HG02642 (cell line): Measurements from ENCODE around the gene MEX3A.
"Not testable (repeated sequence)": the region's sequence is repeated elsewhere in the genome, so short reads cannot be mapped to it uniquely, and the experiment has no call there.

ENCODE experiments used
- ATAC-seq: cut with Tn5 transposase; IDR thresholded peaks from one replicate; pipeline ENCODE4 v1.9.1; 2021; ENCODE audit warnings: mild to moderate bottlenecking; ENCODE audit not compliant: unreplicated experiment, poor library complexity

Gene MEX3A

DNA sequence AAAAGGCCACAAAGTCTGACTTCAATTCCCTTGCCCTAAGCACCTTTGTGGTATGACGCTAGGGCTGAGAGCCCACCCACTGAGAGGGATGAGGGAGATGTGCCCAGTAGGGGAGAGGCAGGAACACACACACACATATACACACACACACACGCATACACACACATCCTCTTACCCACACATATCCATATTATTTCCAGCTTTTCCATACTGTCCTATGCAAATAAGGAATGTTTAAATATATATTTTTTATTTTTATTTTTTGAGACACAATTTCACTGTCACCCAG lies 18.3 kb downstream of the MEX3A start:
- ATAC-seq: no peak

DNA sequence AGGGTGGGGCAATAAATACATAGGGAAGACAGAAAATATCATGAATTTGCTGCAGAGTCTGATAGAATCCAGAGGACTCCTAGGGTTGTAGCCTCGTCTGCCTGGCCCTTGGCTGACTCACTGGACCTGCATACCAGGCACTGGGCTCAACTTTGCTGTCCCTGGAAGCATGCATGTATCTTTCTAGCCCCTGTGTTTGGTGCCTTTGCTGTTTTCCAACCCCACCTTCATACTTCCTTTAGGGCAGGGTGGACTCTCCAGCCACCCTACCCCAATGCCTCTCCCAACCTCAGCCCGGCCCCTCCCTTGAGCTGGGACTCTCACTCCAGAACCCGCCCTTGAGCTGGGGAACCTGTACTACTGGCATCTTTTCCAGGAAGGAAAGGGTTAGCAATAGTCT lies 20.1 kb downstream of the MEX3A start:
- ATAC-seq: no peak

DNA sequence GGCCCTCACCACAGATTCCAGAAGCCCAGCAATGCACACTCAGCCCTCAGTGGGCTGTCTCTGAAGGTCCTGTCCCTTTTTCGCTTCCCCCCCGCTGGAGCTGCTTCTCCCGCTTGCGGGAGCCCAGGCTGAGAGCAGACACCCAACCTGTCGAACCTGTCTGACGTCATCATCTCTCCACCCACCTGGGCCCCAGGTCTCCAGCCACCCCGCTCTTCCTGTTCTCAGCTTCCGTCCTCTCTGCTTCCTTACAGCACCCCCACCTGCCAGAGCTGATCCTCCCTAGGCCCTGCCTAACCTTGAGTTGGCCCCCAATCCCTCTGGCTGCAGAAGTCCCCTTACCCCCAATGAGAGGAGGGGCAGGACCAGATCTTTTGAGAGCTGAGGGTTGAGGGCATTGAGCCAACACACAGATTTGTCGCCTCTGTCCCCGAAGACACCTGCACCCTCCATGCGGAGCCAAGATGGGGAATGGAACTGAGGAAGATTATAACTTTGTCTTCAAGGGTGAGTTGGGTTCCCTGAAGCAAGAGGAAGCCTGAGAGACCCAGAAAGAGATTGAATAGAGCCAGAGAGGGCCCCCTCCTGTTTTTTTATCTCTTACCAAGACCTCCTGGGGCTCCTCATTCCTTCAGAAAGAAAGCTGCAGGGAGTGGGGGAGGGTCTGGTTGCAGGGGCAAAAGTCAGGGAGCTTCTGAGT lies 21.2 kb downstream of the MEX3A start, which contains the start of gene RAB25:
Gene RAB25, plus strand, starts transcription at position 224 of the 700 bp plus-strand sequence. Its CDS starts 241 bp downstream, at position 465.
- no peak for ATAC-seq

DNA sequence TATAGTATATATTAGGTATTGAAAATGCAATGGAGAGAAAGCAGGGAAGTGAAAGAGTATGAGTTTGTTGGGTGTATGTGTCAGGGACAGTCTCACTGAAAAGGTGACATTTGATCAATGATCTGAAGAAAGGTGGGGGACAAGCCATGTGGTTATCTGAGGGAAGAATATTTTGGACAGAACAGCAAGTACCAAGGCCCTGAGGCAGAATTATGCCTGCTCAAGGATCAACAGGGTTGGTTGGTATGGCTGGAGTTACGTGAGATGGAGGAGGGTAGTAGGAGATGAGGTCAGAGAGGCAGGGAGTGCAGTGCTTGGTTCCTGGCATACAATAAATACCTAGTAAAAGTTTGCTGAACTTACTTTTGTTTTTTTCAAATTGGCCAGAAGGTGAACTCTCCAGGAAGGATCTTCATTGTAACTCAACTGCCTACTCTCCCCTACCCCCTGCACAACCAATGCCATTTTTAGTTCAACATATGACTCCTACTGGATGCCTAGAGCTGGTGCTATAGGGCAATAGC lies 25.9 kb downstream of the MEX3A start:
- ATAC-seq: no peak

DNA sequence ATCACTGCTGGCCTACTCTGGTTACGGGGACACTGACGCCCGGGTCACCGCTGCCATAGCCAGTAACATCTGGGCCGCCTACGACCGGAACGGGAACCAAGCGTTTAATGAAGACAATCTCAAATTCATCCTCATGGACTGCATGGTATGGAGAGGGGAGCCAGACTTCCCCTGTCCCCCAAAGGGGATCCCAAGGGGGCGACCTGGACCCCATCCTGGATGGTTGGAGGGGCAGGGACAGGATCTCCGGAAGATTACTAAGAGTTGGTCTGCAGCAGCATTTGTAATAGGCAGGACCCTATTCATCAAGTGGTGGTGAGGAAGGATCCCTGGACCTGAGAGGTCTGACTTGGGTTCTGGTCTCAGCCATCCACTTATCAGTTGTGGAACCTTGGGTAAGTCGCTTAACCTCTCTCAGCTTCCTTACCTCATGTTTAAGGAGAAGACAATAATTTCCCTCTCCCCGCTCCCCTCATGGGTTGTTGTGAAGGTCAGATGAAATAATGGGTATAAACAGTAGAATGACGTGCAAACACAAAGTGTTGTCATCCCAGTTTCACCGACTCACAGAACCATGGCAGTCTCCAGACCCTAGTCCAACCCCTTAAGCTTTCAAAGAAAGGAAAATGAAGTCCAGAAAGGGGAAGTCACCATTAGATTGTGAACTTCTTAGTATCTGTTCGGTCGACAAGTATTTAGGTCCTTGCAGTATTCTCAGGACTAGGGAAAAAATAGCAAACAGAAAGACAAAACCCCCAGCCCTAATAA lies 26.8 kb downstream of the MEX3A start:
- ATAC-seq: no peak

DNA sequence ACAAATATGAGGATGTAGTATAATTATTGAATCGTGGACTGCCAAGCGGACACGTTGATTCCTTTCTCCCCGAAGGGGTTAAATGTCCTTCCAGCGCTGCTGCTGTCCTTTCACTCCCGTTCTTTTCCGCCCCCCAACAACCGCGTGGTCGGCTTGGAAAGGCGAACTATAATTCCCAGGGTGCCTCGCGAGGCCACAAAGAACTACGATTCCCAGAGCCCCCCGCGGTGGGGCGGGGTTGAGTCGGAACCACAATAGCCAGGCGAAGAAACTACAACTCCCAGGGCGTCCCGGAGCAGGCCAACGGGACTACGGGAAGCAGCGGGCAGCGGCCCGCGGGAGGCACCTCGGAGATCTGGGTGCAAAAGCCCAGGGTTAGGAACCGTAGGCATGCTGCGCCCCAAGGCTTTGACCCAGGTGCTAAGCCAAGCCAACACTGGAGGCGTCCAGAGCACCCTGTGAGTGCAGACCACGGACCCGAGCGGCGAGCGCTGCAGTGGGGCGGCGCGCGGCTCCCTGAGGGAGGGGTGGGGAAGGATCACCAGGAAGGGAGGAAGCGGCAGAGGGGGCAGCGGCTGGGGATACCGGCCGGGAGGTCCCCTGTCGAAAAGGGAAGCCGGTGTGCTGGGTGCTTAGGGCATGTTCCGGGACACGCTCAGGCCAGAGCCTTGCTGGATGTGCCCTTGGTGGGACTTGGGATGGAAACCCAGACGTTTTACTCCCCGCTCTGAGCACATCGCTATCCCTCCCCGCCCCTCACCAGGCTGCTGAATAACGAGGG lies 27.6 kb downstream of the MEX3A start, which contains the start of gene LAMTOR2:
Gene LAMTOR2, plus strand, starts transcription at position 283 of the 781 bp plus-strand sequence. Its CDS starts 108 bp downstream, at position 391.
- peak; percentile 78 for ATAC-seq

DNA sequence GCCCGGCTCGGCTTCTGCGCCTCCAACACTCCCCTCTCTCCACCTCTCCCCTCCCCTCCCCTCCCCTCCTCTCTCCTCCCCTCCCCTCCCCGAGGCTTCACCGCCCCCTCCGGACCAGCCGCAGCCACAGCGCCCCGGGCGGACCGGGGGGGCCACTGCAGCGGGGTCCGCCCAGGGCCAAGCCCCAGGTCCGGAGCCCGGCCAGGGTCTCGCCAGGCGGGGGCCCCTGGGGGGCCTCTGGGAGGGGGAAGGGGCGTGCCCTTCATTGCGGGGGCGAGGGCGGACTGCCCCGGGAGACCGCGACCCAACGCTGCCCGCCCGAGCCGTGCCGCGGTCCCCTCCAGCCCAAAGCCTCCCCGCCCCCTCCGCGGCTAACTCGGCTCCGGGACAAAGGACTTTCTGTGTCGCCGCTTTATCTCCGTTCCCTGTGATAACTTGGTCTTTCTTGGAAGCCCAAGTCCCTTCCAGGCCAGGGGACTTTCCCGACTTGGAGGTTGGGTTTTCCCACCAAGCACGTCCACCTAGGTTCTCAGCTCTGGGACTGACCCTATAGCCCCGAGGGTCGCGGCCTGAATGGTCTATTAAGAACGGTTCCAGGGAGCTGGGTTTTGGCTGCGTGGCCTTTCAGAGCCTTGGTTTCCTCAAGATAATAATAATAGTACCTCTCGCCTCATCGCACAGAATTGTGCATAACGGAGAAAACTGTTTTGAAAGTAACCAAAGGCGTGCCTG lies 28.3 kb downstream of the MEX3A start, which contains the start of gene UBQLN4:
Gene UBQLN4, minus strand, starts transcription at position 31 of the 732 bp plus-strand sequence. CDS start 97 bp downstream, outside the sequence.
- ATAC-seq: peak; percentile 55

DNA sequence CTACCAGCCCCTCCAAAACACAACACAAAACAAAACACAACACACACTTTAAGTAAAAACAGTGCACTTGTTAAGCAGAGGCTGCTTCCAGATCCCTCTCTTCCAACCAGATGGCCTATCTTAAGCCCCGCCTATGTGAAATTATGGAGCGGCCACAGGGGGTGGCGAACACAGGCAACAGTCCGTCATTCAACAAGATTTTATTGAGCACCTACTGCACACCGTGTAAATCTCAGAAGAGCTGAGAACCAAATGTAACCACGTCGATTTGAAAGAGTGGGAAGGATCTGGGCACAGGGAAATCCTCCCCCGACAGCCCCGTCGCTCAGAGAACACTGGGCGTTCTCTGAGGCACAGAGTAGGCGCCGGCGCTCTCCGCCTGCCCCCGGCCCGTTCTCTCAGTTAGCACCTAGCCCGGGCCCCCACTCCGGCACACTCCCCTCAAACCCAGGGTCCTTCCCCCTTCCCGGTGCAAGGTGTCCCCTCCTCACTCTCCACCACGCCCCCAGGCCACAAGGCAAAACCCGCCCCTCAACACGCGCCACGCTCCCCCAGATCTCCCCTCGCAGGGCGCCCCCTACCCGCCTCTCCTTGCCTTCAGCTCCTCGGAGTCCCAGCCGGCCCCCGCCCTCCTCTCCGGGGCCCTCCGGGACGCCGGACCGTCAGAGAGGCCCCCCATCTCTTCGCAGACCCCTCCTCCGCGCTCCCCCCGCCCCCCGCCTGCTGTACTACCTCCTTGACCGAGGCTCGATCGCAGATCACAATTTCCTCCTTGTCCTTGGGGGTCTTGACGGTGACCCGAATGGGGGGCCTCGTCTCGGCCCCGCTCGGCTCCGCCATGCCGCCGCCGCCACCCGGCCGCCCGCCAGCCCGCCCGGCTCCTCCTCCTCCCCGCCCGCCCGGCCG lies 29.1 kb downstream of the MEX3A start:
- peak; percentile 22 for ATAC-seq

DNA sequence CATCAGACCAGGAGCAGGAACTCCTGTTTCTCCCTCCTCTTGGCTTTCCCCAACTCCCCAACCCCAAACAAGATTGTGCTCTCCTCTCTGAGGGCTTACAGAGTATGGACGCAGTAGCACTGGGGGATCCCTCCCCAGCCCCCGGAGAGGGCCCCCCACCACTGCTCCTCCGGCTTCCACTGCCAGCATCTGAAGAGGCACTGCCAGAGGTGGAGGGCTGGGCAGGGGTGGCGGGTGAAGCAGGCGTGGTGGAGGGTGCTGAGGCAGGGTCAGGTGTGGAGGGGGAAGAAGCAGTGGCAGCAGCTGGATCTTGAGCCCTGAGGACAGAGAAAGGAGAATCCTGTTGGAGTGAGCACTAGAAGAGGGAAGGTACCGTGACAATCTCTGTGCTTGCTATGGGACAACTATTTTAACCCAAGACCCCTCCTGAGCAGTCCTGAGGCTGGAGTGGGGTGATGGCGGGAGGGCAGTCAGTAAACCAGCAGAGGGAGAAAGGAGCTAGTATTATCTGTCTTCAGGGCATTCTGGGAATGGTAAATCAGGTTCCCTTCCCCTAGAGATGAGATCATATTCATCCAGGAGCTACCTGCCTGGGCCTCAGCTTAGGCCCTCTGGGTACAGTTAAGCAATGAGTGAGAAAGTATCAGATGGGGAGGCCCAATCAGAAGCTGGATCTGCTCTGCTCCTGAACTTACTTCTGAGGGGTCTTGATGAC lies 31.1 kb downstream of the MEX3A start:
- ATAC-seq: no peak

DNA sequence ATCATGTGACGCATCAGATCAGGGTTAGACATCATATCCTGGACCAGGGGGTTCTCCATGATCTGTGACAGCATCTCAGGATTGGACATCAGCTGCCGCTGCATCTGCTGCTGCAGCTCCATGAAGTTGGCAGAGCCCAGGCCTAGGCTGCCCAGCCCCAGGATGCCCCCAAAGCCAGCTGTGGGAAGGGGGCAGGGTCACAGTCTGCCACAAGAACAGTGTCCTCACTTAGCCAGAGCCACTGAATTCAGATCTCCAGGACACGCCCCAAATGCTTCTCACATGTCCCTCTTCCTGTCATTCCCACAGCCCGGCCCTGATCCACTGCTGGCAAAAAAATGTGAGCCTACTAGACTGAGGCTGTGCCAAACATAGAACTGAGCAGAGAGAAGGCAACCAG lies 31.9 kb downstream of the MEX3A start:
- ATAC-seq: no peak

DNA sequence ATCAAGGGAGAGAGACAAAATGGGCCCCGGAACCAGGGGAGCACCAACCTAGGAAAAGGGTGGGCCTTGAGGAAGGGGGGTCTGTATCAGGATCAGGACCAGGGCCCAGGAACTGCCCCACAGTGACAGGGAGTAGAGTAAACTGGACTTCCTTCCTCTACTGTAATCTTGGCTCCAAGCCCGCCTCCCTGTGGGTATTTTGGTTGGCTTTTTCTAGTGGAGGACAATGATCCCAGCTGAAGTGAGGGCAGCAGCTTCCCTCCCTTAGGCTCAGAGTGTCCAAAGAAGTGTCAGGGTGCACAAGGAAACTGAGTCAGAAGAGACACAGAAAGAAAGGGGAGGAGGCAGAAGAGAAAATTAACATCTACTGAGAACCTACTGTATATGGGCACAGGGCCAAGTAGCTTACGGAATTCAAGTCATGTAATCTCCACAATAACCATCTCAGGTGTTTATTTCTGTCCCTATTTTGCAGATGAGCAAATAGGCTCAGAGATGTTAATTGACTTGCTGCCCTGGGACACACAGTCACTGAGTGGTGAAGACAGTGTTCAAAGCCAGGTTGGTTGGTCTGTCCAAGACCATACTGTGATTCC lies 33.5 kb downstream of the MEX3A start:
- ATAC-seq: no peak

DNA sequence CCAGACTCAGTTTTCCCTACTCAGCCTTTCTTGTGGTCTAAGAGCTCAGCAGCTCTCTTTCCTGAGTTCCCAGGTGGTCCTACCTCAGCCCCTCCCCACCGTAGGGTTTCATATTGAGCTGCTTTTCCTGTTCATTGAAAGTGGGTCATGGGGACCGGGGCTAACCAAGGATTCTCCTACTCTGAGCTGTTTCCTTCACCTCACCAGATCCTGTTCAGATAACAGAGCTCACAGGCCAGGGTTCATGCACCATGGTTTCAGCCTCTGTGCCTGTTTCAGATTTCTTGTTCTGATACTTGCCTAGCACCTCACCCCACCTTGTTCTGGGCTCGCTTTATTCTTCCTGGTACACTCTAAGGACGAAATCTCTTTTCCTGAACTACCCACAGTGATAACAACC lies 37.2 kb downstream of the MEX3A start:
- ATAC-seq: no peak

DNA sequence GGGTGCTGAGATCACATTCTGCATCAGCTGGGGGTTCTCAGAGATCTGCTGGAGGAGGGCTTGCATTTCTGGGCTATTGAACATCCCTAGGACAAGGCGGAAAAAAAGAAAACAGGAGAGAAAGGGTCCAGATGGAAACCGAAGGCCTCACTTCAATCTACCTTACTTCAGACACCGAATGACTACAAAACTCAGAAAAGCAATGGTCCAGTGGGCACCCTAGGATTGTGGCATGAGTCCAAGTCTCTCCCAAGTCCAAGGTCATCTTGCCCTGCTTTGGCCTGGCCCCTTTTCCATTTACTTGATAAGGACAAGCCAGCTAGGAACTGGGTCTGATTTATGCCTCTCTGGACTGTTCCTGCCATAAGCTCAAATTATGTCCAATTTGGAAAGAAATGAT lies 39.4 kb downstream of the MEX3A start:
- no peak for ATAC-seq

DNA sequence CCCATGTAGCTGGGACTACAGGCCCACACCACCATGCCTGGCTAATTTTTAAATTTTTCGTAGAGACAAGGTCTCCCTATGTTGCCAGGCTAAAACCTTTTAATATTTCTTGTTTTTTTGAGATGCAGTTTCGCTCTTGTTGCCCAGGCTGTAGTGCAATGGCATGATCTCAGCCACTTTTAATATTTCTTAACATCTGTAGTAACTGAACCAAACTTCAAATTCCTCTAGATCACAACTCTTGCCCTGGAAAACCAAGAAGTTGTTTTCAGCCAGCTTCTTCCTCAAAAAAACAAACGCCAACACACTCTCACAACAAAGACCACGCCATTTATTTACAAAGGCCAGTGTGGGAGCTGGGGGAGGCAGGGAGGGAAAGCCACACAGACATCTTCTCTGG lies 47.3 kb downstream of the MEX3A start:
- not testable (repeated sequence) for ATAC-seq

DNA sequence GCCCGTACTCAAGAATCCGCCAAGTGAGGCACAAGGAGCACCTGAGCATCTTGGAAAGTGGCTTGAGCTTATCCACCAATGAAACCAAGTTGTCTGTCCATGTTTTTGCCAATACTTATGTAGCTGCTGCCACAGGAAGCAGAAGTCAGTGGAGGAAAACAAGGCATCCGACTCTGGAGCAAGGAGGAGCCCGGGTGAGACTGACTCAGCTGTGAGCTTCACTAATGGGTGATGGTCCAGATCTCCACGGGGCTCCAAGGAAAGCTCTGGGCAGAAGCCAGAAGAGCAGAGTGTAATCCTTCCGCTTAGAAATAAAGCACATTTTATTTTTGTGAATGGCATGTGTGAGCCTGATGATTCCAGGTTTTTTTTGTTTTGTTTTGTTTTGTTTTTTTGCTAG lies 49.3 kb downstream of the MEX3A start:
- ATAC-seq: no peak

DNA sequence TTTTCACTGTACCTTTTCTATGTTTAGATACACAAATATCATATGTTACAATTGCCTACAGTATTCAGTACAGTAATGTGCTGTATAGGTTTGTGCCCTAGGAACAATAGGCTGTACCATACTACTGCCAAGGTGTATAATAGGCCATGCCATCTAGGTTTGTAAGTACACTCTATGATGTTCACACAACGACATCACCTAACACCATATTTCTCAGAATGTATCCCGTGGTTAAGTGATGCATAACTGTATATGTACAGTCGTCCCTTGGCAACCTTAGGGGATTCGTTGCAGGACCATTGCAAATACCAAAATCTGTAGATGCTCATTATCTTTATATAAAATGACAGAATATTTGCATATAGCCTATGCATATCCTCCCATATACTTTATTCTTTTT lies 55.7 kb downstream of the MEX3A start:
- no peak for ATAC-seq

DNA sequence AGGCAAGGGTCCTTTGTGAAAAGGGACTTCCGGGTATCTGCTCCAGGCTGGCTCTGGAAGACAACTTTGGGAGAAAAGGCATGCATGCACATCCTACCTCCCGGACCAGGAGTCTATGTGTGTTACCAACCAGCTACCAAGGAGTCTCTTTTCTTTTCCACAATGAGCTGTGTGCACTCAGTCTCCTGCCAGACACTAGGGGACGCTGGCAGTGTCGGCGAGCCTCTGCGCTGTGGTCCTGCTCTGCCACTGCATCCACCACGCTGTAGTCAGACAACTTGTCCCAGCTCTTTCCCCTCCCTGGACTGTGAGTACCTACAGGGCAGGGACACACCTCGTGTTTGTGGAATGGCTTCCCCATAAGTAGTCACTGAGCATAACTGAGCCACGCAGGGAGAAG lies 56.4 kb downstream of the MEX3A start:
- no peak for ATAC-seq

DNA sequence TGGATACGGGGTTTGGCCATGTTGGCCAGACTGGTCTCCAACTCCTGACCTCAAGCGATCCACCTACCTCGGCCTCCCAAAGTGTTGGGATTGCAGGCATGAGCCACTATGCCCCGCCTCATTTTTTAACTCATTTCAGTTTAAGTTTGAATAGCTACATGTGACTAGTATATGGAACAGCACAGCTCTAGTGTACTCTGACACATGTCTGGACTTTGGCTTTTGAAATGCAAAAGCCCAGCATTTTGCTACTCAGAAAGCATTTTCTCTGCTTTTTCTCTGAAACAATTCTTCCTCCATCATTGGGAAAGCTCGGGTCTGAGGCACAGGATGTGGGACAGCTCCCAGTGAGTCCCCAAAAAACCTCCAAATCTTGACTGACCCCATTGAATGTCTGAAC lies 57.5 kb downstream of the MEX3A start:
- no peak for ATAC-seq
